HG03103 (cell line): Measurements from ENCODE around the gene ZFP2.

Source experiments
- ATAC-seq: cut with Tn5 transposase; IDR thresholded peaks from one replicate; pipeline ENCODE4 v1.9.1; 2021; ENCODE audit warnings: low read depth; ENCODE audit not compliant: unreplicated experiment

Gene ZFP2

DNA sequence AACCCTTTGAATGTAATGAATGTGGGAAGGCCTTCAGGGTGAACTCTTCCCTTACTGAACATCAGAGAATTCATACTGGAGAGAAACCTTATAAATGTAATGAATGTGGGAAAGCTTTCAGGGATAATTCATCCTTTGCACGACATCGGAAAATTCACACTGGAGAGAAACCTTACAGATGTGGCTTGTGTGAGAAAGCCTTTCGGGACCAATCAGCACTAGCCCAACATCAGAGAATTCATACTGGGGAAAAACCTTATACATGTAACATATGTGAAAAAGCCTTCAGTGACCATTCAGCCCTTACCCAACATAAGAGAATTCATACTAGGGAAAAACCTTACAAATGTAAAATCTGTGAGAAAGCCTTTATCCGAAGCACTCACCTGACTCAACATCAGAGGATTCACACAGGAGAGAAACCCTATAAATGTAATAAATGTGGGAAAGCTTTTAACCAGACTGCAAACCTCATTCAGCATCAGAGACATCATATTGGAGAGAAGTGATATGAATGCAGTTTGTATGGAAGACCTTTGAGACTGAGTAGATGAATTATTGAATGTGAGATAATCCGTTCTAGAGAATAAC is 69.8 kb downstream of the ZFP2 start:
- no peak for ATAC-seq

DNA sequence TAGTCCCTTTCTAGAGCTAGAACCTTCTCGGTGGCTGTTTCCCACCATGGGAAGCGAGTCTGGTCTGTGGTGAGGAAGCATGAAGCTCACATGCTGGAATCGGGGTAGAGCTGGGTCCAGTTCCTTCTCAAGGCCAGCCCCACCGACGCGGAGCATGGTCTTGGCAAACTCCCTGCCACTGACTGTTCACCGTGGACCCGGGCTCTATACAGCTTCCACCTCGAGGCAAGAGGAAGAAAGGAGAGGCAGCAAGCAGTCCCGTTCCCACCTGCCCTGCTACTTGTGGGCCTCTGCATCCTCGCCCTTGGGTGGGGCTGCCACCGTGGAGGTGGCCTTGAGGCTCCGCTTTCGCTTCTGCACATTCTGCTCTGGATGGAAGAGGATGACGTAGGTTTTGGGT is 85.7 kb downstream of the ZFP2 start:
- no peak for ATAC-seq
